GM18526 (cell line): ENCODE measurements around the gene TTLL8.

Experiments used
- POLR2A ChIP-seq: IDR thresholded peaks from 3 replicates; pipeline ENCODE4 v1.6.1; 2011; ENCODE audit not compliant: insufficient read length; ENCODE audit errors: extremely low read depth

The TTLL8 gene

GRCh38 chr22:50014053-50014501 lies 44.0 kb downstream of the TTLL8 start:
- no peak for TF ChIP-seq POLR2A

- no peak for TF ChIP-seq POLR2A
These were observed 45.6 kb downstream of the TTLL8 start, which contains the start of gene IL17REL for GRCh38 chr22:50012211-50013181. TSS of gene IL17REL (minus strand) at chr22:50012765. CDS start at chr22:50012646, 119 bp downstream.

DNA sequence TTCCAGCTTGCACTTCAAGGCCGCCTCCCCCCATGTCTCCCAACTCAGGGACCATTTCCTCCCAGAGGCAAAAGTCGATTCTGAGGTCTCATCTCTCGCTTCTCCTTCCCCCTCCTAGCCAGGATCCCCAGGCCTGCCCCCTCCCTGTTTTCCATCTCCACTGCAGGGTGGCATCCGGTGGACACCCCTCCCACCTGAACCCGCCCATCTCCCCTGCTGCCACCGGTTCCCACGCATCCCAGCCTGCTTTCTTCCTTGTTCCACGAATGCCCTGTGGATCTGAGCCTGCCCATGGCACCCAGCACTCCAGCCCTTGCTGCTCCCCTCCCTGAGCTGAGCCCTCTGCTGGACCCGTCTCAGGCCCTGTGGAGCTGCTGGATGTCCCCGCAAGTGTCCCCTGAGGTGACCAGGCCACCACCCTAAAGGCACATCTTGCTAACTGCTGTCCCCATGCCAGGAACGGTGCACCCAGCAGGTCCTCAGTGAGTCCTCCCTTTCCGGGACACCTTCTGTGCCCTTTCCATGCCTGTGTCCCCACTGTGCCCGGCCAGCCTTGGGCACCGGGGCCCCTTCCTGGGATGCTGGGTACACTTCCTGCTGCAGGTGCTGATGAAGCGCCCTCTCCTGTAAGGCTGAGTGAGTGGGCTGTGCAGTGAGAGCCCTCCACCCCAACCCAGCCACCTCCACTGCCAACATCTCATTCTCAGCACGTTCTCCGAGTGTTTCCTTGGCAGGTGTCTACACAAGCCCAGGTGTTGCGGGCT lies 46.5 kb downstream of the TTLL8 start:
- TF ChIP-seq POLR2A, result no peak

- no peak for TF ChIP-seq POLR2A
These were observed 47.2 kb downstream of the TTLL8 start for GRCh38 chr22:50010676-50011446.

DNA sequence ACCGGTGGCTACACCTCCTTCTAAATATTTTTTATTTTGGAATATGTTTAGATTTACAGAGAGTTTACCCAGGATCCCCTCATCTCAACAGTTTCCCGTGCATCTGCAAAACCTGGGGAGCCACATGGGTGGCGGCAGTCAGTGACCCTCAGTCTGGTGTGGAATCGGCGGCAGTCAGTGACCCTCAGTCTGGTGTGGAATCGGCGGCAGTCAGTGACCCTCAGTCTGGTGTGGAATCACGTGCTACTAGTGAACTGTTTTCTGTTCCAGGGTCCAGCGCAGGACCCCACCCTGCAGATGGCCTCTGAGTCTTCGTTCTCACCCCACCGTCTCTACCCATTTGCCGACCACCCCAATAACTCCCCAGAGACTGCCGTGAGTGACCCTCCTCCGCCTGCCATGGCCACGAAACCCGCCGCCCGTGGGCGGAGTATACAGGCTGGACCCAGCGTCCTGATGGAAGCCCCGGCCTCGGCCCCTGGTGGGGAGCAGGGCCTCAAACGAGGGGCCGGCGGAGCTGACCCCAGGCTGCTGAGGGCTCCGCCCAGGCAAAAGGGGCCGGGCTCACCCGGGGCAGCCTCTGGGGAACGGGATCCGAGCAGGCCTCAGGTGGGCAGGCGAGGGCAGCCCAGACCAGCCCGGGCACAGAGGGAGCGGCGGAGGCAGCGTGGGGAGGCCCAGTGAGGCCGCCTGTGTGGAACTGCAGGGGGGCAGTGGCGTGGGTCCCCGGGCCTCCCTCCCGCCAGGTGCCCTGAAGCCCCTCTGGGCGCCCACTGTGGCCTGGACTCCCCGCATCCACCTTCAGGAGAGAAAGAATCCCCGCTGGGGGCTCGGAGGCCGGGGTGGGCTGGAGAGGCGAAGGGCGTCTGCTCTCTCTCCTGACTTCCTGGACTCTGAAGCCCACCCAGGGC lies 48.1 kb downstream of the TTLL8 start:
- no peak for TF ChIP-seq POLR2A

- TF ChIP-seq POLR2A, result no peak
These were observed 48.8 kb downstream of the TTLL8 start for GRCh38 chr22:50009251-50009650.

DNA sequence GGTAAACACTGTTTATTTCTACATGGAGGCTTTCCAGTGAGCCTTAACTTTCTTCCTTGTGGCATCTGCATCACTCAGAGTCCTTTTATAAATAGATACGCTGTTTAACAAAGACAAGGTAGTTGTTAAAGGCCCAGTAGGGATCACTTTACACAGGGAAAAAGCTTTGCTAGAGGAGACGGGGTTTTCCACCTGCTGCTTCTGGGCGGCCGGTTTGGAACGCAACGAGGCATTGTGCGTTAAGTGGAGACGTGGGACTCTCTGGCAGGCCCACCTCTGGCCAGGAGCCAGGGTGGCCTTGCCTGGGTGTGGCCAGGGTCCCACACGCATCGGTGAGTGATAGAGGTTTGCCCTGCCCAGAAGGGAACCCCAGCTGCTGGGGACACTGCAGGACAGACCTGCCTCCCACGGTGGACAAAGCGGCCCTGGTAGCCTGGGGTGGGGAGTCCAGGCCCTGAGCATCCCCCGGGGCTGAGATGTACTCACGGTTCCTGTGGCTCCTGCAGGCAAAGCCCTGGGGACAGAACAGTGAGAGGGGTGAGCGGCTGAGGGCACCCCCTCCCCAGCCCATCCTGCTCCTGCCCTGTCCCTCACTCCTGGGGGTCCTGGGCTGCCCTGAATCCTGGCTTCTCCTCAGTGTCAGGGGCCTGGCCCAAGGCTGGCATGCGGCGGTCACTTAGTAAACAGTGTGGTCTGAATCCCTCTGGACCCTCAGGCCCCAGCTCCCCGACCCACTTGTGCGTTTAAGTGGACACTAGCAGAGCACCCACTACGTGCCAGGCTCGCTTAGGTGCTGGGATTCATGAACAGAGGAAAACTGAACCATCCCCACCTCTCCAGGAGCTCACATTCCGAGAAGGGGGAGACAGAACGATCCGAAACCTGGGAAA lies 49.7 kb downstream of the TTLL8 start:
- TF ChIP-seq POLR2A, result no peak

DNA sequence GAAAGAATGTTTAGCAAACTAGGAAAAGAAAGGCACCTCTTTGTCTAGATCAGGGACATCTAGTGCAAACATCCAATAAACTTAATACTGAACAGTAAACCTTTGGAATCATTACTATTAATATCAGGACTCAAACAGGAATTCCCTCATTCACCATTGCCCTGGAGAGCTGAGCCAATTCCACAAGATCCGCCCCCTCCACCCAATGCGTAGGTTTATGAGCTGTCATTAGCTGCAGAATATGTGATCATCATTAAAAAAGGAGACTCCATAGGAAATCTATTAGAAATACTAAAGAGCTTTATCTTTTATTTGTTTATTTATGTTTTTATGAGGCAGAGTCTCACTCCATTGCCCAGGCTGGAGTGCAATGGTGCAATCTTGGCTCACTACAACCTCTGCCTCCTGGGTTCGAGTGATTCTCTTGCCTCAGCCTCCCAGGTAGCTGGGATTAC lies 51.0 kb downstream of the TTLL8 start:
- no peak for TF ChIP-seq POLR2A

DNA sequence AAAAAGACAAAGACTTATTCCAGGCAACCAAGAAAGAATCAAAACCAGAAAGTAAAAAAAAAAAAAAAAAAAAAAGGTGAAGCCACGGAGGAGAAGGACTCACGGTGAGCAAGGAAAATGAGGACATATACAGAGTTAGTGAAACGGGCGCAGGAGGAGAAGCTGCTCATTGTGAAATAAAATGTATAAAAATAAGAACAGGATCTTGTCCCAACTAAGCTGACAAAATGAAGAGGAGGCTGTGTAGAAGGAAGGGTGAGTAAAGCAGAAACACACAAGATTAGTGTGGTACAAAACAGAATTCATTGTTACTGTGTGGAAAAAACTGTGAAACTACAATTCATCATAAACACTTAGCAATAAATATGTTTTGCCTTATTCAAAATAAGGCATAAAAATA lies 53.2 kb downstream of the TTLL8 start:
- TF ChIP-seq POLR2A, result no peak

- TF ChIP-seq POLR2A, result no peak
These were observed 55.3 kb downstream of the TTLL8 start for GRCh38 chr22:50002791-50003190.

DNA sequence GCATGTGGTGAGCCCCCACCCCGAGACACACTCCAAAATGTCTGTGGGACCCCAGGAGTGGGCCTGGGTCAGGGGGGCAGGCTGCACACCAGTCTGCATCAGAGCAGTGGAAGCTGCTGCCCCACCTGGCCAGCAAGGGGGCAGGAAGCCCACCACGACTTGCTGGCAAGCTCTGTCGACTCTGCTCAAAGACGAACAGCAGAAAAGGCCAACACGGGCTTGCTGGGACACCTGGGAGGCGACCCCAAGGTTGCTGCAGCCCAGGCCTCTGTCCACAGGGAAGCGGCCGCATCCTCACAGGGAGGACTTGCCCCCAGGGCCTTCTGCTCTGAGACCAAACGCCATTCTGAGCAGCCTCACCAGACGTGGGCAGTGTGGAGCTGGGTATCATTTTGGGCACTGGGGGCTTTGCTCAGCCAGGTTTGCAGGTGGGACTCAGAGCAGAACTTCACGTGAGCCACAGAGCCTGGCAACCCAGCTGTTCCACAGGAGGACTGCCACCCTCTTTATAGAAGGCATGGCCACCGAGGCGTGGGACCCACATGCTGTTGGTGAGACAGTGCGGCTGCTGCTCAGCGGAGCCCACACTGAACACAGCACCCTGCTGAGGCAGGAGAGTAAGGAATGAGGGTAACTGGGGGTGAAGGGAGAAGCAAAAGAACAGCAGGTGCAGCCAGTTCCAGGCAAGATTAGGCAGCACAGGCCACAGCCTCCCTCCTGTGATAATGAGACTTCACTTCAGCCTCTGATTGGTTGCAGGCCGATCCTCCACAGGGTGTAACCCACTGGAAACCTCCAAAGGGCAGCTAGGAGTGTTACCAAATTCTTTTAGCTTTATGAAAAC lies 56.5 kb downstream of the TTLL8 start:
- no peak for TF ChIP-seq POLR2A
